HepG2 (cell line): ENCODE data around the gene PTH1R.

ENCODE experiments used
- POLR2A ChIP-seq, 2 experiments: IDR thresholded peaks; 2 replicates each; pipeline ENCODE4 v1.6.1; 2011; ENCODE audit warnings: low read depth in 2 of 2, low read length in 2 of 2, mild to moderate bottlenecking in 1 of 2, moderate library complexity in 1 of 2; ENCODE audit not compliant: insufficient read depth in 1 of 2
- RFX5 ChIP-seq: IDR thresholded peaks from 2 replicates; pipeline ENCODE4 v1.6.1; 2011; ENCODE audit warnings: low read depth, low read length, improper control_type of control experiment
- SP2 ChIP-seq: sonication (generic); formaldehyde crosslinking; IDR thresholded peaks from 2 replicates; pipeline ENCODE4 v1.5.1; 2020; ENCODE audit warnings: mild to moderate bottlenecking, missing genetic modification reagents
- TF ChIP-seq, protein P1 (sequence below): sonication (generic); formaldehyde crosslinking; IDR thresholded peaks from 2 replicates; pipeline ENCODE4 v1.5.0; 2020; ENCODE audit warnings: mild to moderate bottlenecking, missing genetic modification reagents, moderate library complexity

DNA sequence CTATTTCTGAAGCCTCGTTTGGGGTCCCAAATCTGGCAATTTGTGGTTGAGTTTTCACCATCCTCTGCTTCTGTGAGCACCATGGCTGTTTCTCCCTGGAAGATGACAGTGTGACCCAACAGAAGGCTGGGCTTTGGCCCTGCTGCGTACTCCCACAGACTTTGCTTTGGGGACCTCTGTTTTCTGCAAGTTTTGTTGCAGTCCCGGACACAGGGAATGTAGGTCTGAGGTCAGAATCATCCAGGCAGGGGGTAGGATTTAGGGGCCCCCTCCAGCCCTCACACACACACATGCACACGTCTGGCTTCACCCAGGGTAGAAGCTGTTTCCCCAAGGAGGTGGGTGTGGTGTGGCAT is 6.3 kb downstream of the PTH1R start:
- TF ChIP-seq POLR2A (IDR thresholded peaks at IDR 0.05; ENCODE audit: insufficient read depth in 1 of 2, low read depth in 2 of 2, low read length in 2 of 2) (no peak), RFX5 (no peak), SP2 (CRISPR knock-in tag) (no peak)
- TF ChIP-seq, protein P1, sequence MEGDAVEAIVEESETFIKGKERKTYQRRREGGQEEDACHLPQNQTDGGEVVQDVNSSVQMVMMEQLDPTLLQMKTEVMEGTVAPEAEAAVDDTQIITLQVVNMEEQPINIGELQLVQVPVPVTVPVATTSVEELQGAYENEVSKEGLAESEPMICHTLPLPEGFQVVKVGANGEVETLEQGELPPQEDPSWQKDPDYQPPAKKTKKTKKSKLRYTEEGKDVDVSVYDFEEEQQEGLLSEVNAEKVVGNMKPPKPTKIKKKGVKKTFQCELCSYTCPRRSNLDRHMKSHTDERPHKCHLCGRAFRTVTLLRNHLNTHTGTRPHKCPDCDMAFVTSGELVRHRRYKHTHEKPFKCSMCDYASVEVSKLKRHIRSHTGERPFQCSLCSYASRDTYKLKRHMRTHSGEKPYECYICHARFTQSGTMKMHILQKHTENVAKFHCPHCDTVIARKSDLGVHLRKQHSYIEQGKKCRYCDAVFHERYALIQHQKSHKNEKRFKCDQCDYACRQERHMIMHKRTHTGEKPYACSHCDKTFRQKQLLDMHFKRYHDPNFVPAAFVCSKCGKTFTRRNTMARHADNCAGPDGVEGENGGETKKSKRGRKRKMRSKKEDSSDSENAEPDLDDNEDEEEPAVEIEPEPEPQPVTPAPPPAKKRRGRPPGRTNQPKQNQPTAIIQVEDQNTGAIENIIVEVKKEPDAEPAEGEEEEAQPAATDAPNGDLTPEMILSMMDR (CRISPR knock-in tag) = no peak
